ENCODE results near the gene CSK.

The CSK gene

DNA sequence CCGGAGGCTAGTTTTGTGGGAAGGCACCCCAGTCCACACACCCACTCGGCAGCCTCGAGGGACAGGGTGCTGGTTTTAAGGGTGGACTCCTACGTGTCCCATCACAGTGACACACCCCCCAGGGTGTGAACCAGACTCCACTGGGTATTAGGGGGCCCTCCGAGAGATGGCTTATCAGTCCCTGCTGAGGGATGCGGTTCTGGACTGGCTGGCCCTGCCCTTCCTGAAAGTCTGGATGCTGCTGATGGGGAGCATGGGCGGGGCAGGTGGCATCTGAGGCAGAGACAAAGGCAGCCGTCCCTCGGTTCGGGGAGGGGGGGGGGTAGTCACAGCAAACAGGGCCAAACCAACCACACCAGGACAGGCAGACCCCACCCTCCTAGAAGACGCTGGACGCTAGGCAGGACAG lies 62.0 kb downstream of the CSK start:
- in situ Hi-C loops (cut with HindIII; ENCODE audit: low sequenced_read_pairs): no loop called here
- TF ChIP-seq, protein P1, sequence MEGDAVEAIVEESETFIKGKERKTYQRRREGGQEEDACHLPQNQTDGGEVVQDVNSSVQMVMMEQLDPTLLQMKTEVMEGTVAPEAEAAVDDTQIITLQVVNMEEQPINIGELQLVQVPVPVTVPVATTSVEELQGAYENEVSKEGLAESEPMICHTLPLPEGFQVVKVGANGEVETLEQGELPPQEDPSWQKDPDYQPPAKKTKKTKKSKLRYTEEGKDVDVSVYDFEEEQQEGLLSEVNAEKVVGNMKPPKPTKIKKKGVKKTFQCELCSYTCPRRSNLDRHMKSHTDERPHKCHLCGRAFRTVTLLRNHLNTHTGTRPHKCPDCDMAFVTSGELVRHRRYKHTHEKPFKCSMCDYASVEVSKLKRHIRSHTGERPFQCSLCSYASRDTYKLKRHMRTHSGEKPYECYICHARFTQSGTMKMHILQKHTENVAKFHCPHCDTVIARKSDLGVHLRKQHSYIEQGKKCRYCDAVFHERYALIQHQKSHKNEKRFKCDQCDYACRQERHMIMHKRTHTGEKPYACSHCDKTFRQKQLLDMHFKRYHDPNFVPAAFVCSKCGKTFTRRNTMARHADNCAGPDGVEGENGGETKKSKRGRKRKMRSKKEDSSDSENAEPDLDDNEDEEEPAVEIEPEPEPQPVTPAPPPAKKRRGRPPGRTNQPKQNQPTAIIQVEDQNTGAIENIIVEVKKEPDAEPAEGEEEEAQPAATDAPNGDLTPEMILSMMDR (IDR thresholded peaks at IDR 0.05; ENCODE audit: low read depth, low read length, missing control alignments): no peak
- no peak for DNase-seq (ENCODE audit: low read depth)
- H3K4me3 ChIP-seq (ENCODE audit: low read depth, low read length): no peak overlapping the region

GRCh38 chr15:74844319-74845207 lies 62.7 kb downstream of the CSK start:
- H3K4me3 ChIP-seq (ENCODE audit: low read depth, low read length): no peak overlapping the region
- in situ Hi-C loops (cut with HindIII; ENCODE audit: low sequenced_read_pairs): no loop called here
- no peak for DNase-seq (ENCODE audit: low read depth)

GRCh38 chr15:74845208-74845568 lies 63.3 kb downstream of the CSK start:
- no peak for DNase-seq (ENCODE audit: low read depth)
- H3K4me3 ChIP-seq (ENCODE audit: low read depth, low read length): no peak overlapping the region
- TF ChIP-seq, protein P1 (IDR thresholded peaks at IDR 0.05; ENCODE audit: low read depth, low read length, missing control alignments): no peak
- in situ Hi-C loops (cut with HindIII; ENCODE audit: low sequenced_read_pairs): no loop called here

More at GRCh38 chr15:74844319-74845207, 62.7 kb downstream of the CSK start:
- TF ChIP-seq, protein P1 (IDR thresholded peaks at IDR 0.05; ENCODE audit: low read depth, low read length, missing control alignments): no peak

- TF ChIP-seq, protein P1 (IDR thresholded peaks at IDR 0.05; ENCODE audit: low read depth, low read length, missing control alignments): no peak
- H3K4me3 ChIP-seq (ENCODE audit: low read depth, low read length): no peak overlapping the region
- in situ Hi-C loops (cut with HindIII; ENCODE audit: low sequenced_read_pairs): no loop called here
- no peak for DNase-seq (ENCODE audit: low read depth)
These were observed 63.7 kb downstream of the CSK start for GRCh38 chr15:74845581-74845980.

DNA sequence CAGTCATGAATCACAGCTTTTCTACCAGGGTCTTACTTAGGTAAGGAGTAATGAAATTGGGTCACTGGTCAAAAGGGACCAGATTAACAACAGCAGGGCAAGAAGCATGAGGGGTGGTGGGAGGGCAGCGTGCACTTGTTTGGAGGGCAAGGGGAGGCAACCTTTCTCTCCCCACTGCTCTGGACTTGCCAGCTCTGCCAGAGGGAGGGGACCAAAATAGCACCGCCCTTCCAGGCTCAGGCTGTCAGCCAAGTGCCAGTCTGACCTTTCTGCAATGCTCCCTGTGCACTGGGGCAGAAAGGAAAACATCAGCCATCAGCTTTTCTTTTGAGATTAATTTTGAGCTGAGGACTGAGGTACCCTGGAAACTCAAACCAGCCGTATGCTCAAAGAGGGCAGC lies 65.6 kb downstream of the CSK start:
- DNase-seq (ENCODE audit: low read depth): no peak
- in situ Hi-C loops (cut with HindIII; ENCODE audit: low sequenced_read_pairs): no loop called here
- no peak overlapping the region for H3K4me3 ChIP-seq (ENCODE audit: low read depth, low read length)
- TF ChIP-seq, protein P1 (IDR thresholded peaks at IDR 0.05; ENCODE audit: low read depth, low read length, missing control alignments): no peak

GRCh38 chr15:74850393-74850792 lies 68.5 kb downstream of the CSK start:
- no peak overlapping the region for H3K4me3 ChIP-seq (ENCODE audit: low read depth, low read length)
- TF ChIP-seq, protein P1 (IDR thresholded peaks at IDR 0.05; ENCODE audit: low read depth, low read length, missing control alignments): no peak
- no peak for DNase-seq (ENCODE audit: low read depth)
- in situ Hi-C loops (cut with HindIII; ENCODE audit: low sequenced_read_pairs): no loop called here

All from astrocyte of the cerebellum (primary cell).